HPDE6-E6E7 (cell line): ENCODE data around the gene TTN.
A peak's percentile ranks its signal among the peaks of the same experiment; 100 is the strongest.

ENCODE experiments used
- DNase-seq: peaks from one replicate; pipeline ENCODE4 v3.0.0; 2011; ENCODE audit warnings: missing footprints; ENCODE audit errors: extremely low spot score

The TTN gene

GRCh38 chr2:178811901-178812300 lies 4.7 kb upstream of the TTN start:
- DNase-seq = no peak

DNA sequence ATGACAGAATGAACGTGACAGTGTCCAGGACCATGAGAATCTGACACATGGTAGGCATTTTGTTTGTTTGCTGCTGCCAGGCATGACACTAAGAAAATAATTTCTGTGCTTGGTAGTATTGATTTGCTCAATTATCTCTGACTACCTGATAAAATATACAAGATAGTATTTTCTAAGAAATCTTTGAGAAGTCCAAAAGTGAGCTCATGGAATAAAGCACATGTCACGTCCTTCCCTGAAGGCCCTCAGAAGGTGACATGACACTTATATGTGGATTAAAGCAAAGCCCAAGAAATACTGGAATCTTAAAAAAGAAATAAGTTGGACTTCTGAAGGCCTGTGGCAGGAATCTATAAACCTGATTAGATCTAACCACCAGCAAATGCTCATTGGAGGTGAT lies 3.8 kb upstream of the TTN start:
- no peak for DNase-seq

DNA sequence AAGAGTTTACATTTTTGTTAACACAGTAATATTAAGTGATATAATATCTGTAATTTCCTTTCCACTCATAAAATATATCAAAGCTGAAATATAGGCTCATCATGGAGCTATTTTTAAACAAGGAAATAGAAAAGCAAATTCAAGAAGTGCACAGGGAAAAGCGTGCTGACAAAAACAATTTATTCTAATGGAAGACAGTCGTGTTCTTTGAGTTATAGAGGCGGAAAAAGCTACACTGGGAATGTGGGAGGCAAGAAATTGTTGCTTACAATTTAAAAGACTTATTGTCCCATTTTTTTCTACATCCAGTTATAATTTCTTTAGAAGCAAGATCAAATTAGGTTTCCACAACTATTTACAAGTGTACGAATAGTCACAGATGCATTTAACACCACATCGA lies 3.2 kb upstream of the TTN start:
- DNase-seq = no peak

DNA sequence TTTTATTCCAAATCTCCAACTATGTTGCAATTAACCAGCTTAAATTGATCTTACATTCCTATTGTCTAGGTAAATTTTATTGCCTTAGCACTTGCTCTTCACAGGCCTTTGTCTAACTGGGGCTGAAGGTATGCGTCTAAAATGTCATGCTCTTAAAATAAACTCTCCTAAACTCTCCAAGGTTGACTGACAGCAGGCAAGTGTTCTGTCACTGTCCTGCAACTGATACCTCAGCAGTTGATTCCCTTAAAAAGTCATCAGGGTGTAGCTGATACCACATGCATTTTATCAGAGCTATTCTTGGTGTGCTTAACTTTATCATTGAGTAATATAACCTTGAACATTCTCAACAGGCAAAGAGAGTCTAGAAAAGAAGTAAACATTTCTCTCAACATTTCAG lies 680 bp downstream of the TTN start:
- no peak for DNase-seq

DNA sequence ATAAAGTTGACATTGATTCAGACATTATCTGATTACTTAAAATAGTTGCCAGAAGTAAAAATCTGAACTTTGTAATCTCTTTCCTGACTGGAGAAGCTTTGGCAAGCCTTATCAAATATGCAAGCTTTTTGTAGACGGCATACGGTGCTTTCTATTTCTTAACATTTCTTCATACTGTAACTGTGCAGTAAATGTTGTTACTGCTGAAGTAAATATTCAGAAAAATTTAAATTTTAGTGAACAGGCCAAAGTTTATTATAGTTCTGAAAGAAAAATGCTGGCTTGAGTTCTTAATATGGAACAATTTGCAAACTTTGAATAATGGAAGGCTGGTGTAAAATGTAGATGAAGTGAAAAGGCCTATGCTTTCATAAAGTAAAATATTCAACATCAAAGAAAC lies 1.8 kb downstream of the TTN start:
- no peak for DNase-seq

DNA sequence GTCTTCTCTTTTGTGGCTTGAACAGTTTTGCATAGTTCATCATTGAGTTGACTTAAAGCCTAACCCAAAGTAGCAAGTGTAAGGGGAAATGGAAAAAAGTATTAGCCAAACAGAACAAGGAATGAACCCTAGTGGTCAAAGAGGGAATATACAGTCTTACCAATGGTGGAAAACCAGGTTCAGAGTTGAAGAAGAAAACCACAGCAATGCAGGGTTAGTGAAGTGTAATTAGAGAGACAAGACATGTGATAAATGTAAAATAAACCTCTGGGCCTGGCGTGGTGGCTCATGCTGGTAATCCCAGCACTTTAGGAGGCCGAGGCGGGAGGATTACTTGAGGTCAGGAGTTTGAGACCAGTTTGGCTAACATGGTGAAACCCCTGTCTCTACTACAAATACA lies 2.4 kb downstream of the TTN start:
- peak; percentile 21 for DNase-seq

DNA sequence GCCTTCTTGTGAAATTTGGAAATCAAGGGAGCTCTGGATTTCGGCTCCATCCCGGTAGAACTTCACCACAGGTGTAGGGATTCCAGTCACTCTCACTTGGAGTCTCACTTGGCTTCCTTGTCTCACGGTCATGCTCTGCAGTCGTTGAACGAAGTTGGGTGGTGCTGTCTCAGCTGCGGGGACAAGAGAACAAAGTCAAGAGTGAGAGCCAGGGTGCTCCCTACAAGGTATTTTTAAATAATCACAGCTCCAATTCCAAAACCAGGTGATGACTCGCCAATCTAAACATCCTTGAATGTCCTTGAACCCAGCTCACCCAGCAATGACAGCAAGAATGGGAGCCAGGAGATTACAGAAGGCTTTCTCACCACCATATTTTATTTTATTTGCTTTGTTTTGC lies 6.7 kb downstream of the TTN start:
- DNase-seq = no peak

DNA sequence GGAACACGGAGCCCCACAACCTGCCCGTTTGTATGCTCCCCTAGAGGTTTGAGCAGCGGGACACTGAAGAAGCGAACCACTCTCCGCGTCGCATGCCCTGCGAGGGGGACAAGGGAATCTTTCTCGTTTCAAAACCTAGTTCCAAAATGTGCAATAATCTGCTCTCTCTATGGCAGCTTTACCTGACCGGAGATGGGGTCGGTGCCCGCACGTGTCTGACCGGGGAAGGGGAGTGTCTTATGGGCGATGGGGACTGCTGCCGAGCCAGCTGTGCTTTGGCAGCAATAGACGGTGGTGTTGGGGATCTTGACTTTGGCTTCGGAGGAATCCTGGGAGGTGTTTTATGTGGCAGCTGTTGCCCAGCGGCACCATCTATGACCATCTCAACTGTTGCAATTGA lies 7.9 kb downstream of the TTN start:
- no peak for DNase-seq

GRCh38 chr2:178796079-178796677 lies 11.0 kb downstream of the TTN start:
- no peak for DNase-seq

GRCh38 chr2:178787934-178788333 lies 19.3 kb downstream of the TTN start:
- DNase-seq = no peak

DNA sequence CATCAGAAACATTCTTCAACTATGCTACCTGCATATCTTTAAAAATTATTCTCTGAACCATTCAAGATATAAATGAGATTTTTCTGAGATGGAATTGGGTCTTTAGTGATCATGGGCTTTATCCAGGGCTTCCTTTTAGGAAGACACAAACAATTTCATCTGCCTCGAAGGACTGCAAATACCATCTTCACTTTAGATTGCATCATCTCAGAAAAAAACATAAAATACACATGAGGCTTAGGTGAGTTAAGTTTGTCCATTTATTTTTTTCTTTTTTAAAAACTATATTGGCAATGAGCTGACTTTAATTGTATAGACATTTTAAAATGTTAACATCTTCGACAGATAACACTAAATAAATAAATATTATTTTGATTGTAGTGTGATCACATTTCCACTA lies 20.1 kb downstream of the TTN start:
- no peak for DNase-seq

GRCh38 chr2:178783889-178784288 lies 23.3 kb downstream of the TTN start:
- no peak for DNase-seq

- DNase-seq = no peak
Measured at GRCh38 chr2:178782236-178782635, 25.0 kb downstream of the TTN start.

DNA sequence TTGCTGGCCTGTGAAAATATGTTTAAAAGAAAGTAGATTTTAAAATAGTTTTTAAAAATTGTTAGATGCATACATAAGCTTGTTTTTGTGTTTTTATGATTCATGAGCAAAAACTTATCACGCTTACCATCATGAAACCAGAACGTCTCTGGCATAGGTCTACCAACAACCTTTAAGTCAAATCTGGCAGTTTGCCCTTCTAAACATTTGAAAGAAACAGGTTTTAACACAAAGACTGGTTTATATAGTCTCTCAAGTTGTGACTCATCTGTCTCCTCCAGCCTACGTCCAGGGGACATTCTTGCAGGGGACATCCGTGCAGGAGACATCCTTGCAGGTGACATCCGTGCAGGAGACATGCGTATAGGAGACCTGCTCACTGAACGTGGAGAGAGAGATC lies 29.6 kb downstream of the TTN start:
- DNase-seq = no peak

GRCh38 chr2:178776751-178777150 lies 30.5 kb downstream of the TTN start:
- DNase-seq = no peak

- DNase-seq = no peak
Measured at GRCh38 chr2:178775975-178776374, 31.2 kb downstream of the TTN start.

DNA sequence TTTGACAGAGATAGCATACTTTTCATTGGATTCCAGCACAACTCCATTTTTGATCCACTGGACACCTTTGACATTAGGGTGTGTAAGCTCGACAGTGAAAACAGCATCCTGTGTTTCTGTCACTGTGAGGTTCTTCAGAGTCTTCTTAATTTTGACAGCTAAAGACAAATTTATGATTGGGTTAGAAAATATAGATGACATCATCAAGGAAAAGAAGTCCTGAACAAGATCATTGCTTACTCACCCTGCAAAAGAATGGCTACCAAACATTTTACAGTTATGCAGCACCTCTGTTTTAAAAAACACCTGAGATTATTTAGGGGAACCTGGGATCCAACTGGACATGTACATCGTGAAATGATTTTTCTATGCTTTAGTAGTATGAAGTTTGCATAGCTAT lies 36.7 kb downstream of the TTN start:
- DNase-seq = no peak

DNA sequence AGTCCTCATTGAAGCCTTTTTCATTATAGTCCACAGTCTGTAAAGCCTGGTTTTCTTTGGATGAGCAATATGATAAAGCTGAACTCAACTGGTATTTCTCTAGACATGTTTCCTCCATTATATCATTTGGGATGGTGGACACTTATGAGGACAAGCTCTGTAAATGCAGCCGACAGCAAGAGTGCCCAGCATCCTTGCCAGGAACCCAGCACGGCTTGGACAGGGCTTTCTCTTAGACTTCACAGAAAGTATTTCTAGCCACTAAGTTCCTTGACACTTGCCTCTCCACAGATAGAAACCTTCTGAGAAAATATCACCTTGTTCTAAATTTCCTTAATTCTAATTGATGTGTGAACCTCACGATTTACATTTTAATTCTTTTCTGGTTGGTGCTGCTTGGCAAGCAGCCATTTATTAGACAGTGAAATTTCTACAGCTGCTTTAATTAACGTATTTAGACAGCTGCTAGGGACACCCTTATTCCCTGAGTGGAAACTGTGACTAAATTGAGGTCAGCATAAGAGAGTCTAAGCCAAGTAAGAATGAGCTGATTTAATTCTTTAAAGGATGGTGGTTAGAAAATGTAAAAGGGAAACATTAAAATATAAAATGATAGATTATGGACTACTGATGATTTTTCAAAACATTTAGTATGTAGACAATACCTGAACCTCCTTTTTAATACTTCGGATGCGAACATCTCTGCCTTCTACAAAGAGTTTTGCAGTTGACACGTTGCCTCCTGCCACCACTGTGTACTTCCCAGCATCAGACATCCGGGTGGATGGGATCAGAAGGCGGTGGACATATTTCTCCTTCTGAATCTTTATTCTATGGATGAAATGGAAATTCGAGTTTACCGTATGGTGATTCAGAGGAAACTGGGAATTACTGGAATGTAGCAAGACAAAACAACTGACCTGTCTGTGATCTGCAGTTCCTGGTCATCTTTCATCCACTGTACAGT lies 39.8 kb downstream of the TTN start:
- no peak for DNase-seq

GRCh38 chr2:178764097-178764496 lies 43.1 kb downstream of the TTN start:
- peak; percentile 6 for DNase-seq

DNA sequence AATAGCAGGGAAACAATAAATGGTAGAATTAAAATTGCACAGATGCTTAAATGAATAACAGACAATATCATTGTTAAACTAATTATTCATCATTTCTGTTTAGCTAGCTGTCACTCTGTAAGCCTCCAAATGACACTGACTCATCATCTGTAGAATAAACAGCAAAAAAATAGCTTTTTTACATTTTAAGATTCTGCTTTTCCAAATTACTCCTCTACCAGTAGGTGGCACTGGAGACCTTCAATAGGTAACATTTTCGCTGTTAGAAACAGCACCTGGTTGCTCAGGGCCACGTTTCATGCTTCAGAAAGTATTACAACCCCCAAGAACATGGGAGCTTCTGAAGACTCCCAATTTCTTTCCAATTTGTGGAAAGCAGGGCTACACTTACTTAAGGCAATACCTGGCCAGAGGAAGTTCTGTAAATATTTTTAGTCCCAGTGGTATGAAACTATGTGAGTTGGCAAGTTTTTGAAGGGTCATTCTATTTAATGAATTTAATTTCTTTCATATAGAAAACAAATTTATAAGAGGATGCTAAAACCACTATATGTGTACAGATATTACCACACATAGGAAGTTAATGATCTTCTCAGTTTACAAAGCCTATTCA lies 45.4 kb downstream of the TTN start:
- DNase-seq = peak; percentile 36

DNA sequence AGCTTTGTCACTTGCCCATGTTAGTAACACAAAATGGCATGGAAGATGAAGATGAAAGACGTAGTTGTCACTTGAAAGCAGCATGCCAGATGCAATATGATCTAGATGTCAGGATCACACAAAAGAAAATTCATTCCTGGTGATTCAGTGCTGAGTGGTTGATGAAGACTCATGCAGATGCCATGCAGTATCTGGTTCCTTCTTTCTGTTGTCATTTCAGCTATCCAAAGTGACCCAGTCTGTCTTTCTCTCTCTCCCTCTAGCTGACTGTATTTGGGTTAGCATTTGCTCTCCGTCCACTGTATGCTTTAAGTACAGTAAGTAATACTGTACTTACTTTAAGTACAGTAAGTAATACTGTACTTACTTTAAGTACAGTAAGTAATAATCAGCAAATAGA lies 50.4 kb downstream of the TTN start:
- DNase-seq = peak; percentile 32

DNA sequence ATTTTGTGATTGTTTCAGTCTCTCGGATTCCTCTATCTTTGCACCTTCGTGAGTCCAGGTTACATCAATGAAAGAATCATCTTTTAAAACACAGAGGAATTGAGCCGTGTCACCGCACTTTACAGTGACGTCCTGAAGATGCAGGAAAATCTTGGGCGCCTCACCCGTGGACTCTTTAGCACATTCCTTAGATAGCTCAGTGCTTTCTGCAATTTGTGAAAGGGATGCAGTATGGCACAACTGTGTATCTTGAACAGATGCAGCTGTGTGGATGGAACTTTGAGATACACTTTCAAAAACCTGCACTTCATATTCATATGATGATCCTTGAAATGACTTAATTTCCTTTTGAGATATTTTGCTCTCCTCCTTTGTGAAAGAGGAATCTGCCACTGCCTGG lies 50.9 kb downstream of the TTN start:
- DNase-seq = no peak

DNA sequence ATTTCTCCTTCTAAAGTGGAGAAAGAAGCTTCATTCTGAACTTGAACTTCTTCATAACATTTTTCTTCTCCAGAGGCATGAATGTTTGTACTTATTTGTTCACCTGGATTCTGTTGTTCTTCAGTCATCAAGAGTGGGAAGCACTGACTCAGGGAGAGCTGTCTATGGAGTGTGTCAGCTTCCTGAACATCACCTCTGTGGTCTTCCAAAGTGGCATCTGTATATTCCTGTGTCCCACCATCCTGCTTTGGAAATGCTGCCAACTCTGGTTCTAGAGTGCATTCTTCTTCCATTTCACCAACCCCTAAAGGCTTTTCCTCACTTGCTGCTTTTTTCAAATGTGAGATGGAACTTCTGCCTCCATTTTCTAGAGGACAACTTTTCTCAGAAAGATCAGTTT lies 59.5 kb downstream of the TTN start:
- DNase-seq = no peak
